ENCODE data around the gene ZBTB34. TPM values are rescaled to one million over a fixed set of nuclear protein-coding genes. Genes with fewer than 3 reads are reported as not detected.

ZBTB34 gene
- total RNA-seq, 2 experiments from 2014 or later, result 2.5 to 2.9 TPM

GRCh38 chr9:126932871-126933321, 72.5 kb downstream of the ZBTB34 start:
- no peaks in the 10 kb centered on the region for H3K27me3 ChIP-seq (ENCODE audit: control insufficient read depth in 1 of 2, insufficient read depth in 2 of 2, low read length in 2 of 2)
- ATAC-seq (ENCODE audit: poor library complexity) (no peak), DNase-seq (no peak)
- H3K4me1 ChIP-seq (ENCODE audit: insufficient read depth, low read length), result no peaks in the 10 kb centered on the region
- no peaks in the 10 kb centered on the region for H3K4me1 Mint-ChIP-seq (ENCODE audit: low read depth)
- no peak for TF ChIP-seq CTCF (IDR thresholded peaks at IDR 0.05)
- H3K36me3 ChIP-seq (ENCODE audit: insufficient read depth, low read length), result no peaks in the 10 kb centered on the region
- H3K4me3 ChIP-seq (ENCODE audit: low read length), result no peak overlapping the region
- H3K9me3 Mint-ChIP-seq, result no peaks in the 10 kb centered on the region
- H3K27ac ChIP-seq (ENCODE audit: low read depth in 1 of 2, low read length in 2 of 2), result no peak overlapping the region
- H3K27me3 Mint-ChIP-seq, result peaks cover 4% of the 10 kb centered on the region
- CTCF ChIA-PET, result no interaction called here
- H3K9me3 ChIP-seq (ENCODE audit: control insufficient read depth in 1 of 2, insufficient read depth in 1 of 2, low read length in 2 of 2), result no peaks in the 10 kb centered on the region
- no peak overlapping the region for H3K4me3 Mint-ChIP-seq
- no peak overlapping the region for H3K27ac Mint-ChIP-seq
- no peaks in the 10 kb centered on the region for H3K36me3 Mint-ChIP-seq (ENCODE audit: low read depth)
- intact Hi-C loops (cut with DNase I, micrococcal nuclease), result no loop called here
- POLR2A ChIA-PET, result no interaction called here

GRCh38 chr9:126933334-126933980, 73.0 kb downstream of the ZBTB34 start:
- Histone ChIP-seq H3K4me1 (ENCODE audit: insufficient read depth, low read length) (no peaks in the 10 kb centered on the region), H3K4me3 (ENCODE audit: low read length) (no peak overlapping the region), H3K27me3 (ENCODE audit: control insufficient read depth in 1 of 2, insufficient read depth in 2 of 2, low read length in 2 of 2) (no peaks in the 10 kb centered on the region), H3K27ac (ENCODE audit: low read depth in 1 of 2, low read length in 2 of 2) (no peak overlapping the region), H3K9me3 (ENCODE audit: control insufficient read depth in 1 of 2, insufficient read depth in 1 of 2, low read length in 2 of 2) (no peaks in the 10 kb centered on the region), H3K36me3 (ENCODE audit: insufficient read depth, low read length) (no peaks in the 10 kb centered on the region)
- H3K4me1 Mint-ChIP-seq (ENCODE audit: low read depth), result no peaks in the 10 kb centered on the region
- no peak overlapping the region for H3K4me3 Mint-ChIP-seq
- no peak overlapping the region for H3K27ac Mint-ChIP-seq
- intact Hi-C loops (cut with DNase I, micrococcal nuclease), result no loop called here
- ChIA-PET CTCF (no interaction called here), POLR2A (no interaction called here)
- DNase-seq (no peak), ATAC-seq (ENCODE audit: poor library complexity) (no peak)
- no peaks in the 10 kb centered on the region for H3K36me3 Mint-ChIP-seq (ENCODE audit: low read depth)
- TF ChIP-seq CTCF (IDR thresholded peaks at IDR 0.05), result no peak
- no peaks in the 10 kb centered on the region for H3K9me3 Mint-ChIP-seq
- H3K27me3 Mint-ChIP-seq, result peaks cover 4% of the 10 kb centered on the region

GRCh38 chr9:126934441-126934840, 74.0 kb downstream of the ZBTB34 start:
- DNase-seq, result no peak
- CTCF ChIA-PET, result no interaction called here
- Mint-ChIP-seq H3K36me3 (ENCODE audit: low read depth) (no peaks in the 10 kb centered on the region), H3K27ac (no peak overlapping the region), H3K4me1 (ENCODE audit: low read depth) (no peaks in the 10 kb centered on the region), H3K9me3 (no peaks in the 10 kb centered on the region), H3K4me3 (no peak overlapping the region), H3K27me3 (peaks cover 4% of the 10 kb centered on the region)
- Histone ChIP-seq H3K4me1 (ENCODE audit: insufficient read depth, low read length) (no peaks in the 10 kb centered on the region), H3K27ac (ENCODE audit: low read depth in 1 of 2, low read length in 2 of 2) (no peak overlapping the region), H3K36me3 (ENCODE audit: insufficient read depth, low read length) (no peaks in the 10 kb centered on the region), H3K4me3 (ENCODE audit: low read length) (no peak overlapping the region), H3K27me3 (ENCODE audit: control insufficient read depth in 1 of 2, insufficient read depth in 2 of 2, low read length in 2 of 2) (no peaks in the 10 kb centered on the region), H3K9me3 (ENCODE audit: control insufficient read depth in 1 of 2, insufficient read depth in 1 of 2, low read length in 2 of 2) (no peaks in the 10 kb centered on the region)
- ATAC-seq (ENCODE audit: poor library complexity), result no peak
- POLR2A ChIA-PET, result no interaction called here
- intact Hi-C loops (cut with DNase I, micrococcal nuclease), result no loop called here
- no peak for TF ChIP-seq CTCF (IDR thresholded peaks at IDR 0.05)

Other genes starting within 250 kb of the ZBTB34 start
- not detected for gene LMX1B, start 246.7 kb upstream of the ZBTB34 start, total RNA-seq
- 10 to 100 TPM; 47.7 to 50.8 TPM for gene ZBTB43, start 55.6 kb upstream of the ZBTB34 start, total RNA-seq
- 1 to 10 TPM; 5.8 to 6.3 TPM for gene RALGPS1, start 54.1 kb downstream of the ZBTB34 start, total RNA-seq

All from CD4-positive, alpha-beta T cell (primary cell).